Esophagus muscularis mucosa (tissue), 4 donors: ENCODE data around the gene ROPN1L.

ENCODE experiments used
- EP300 ChIP-seq: sonication (generic); formaldehyde crosslinking; IDR thresholded peaks from one replicate; pipeline ENCODE4 v1.6.1; 2017; ENCODE audit warnings: antibody characterized with exemption
- POLR2A ChIP-seq: fragments of 450-650 bp; IDR thresholded peaks from one replicate; pipeline ENCODE4 v1.6.1; 2017; ENCODE audit warnings: antibody characterized with exemption, moderate library complexity, mild to moderate bottlenecking, low read depth
- POLR2AphosphoS5 ChIP-seq, 2 donors: sonication (generic); formaldehyde crosslinking; IDR thresholded peaks; one replicate each; pipeline ENCODE4 v1.6.1; 2017; ENCODE audit warnings: antibody characterized with exemption in 2 of 2
- TF ChIP-seq, protein P1 (sequence below), 3 experiments: fragments of 200-600 bp in 2 of 3; fragments of 450-650 bp in 1 of 3; sonication (generic) in 2 of 3; IDR thresholded peaks; one replicate each; pipeline ENCODE4 v1.5.1; 2017 to 2019; ENCODE audit warnings: antibody characterized with exemption in 3 of 3, mild to moderate bottlenecking in 2 of 3, moderate library complexity in 1 of 3

- TF ChIP-seq POLR2A = no peak
- TF ChIP-seq, protein P1, sequence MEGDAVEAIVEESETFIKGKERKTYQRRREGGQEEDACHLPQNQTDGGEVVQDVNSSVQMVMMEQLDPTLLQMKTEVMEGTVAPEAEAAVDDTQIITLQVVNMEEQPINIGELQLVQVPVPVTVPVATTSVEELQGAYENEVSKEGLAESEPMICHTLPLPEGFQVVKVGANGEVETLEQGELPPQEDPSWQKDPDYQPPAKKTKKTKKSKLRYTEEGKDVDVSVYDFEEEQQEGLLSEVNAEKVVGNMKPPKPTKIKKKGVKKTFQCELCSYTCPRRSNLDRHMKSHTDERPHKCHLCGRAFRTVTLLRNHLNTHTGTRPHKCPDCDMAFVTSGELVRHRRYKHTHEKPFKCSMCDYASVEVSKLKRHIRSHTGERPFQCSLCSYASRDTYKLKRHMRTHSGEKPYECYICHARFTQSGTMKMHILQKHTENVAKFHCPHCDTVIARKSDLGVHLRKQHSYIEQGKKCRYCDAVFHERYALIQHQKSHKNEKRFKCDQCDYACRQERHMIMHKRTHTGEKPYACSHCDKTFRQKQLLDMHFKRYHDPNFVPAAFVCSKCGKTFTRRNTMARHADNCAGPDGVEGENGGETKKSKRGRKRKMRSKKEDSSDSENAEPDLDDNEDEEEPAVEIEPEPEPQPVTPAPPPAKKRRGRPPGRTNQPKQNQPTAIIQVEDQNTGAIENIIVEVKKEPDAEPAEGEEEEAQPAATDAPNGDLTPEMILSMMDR (IDR thresholded peaks at IDR 0.05) = no peak
- TF ChIP-seq POLR2AphosphoS5 (IDR thresholded peaks at IDR 0.05) = no peak
- no peak for TF ChIP-seq EP300
Observed at GRCh38 chr5:10464173-10464572, 22.5 kb downstream of the ROPN1L start.
